ENCODE data around the gene DLG4. TPM values are rescaled to one million over a fixed set of nuclear protein-coding genes. Genes with fewer than 3 reads are reported as not detected.

Gene DLG4
- total RNA-seq, 1 experiment from 2014 or later: 38.3 TPM

DNA sequence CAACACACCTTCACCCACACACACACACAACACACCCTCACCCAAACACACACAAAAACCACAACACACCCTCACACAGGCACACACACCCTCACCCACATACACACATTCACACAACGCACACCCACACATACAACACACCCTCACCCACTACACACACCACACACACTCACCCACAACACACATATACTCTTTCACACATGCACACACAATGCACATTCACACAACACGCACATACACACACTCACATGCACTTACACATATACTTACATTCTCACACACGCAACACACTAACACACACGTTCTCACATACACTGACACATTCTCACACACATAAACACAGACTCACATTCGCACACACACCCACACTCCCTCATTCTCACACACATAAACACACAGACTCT is 44.3 kb downstream of the DLG4 start:
- Histone ChIP-seq H3K18ac (ENCODE audit: insufficient read length, low read depth, low read length) (no peak overlapping the region), H3K4me2 (ENCODE audit: insufficient read depth, insufficient read length, low read length) (no peak overlapping the region), H4K5ac (ENCODE audit: insufficient read length, low read depth, low read length) (no peak overlapping the region), H3K9me3 (ENCODE audit: control insufficient read depth, low read depth, low read length) (no peaks in the 10 kb centered on the region), H3K27me3 (ENCODE audit: insufficient read depth, low read length) (peaks cover 5% of the 10 kb centered on the region; the same call in 1 of the 2 replicates), H4K8ac (replicated peaks; ENCODE audit: insufficient read length, low read depth, low read length) (no peak overlapping the region), H2AK5ac (ENCODE audit: insufficient read length, low read length) (no peak overlapping the region), H3K23me2 (ENCODE audit: insufficient read length, low read depth, low read length, poor library complexity, severe bottlenecking) (peaks cover 16% of the 10 kb centered on the region), H3K79me1 (ENCODE audit: insufficient read depth, low read depth, low read length, poor library complexity, severe bottlenecking) (no peaks in the 10 kb centered on the region), H3K79me2 (ENCODE audit: insufficient read depth, low read length) (no peaks in the 10 kb centered on the region), H3K23ac (ENCODE audit: insufficient read length, low read depth, low read length) (no peak overlapping the region), H3K4ac (ENCODE audit: low read depth, low read length) (no peak overlapping the region), H2BK5ac (ENCODE audit: insufficient read length, low read length) (no peak overlapping the region), H4K20me1 (ENCODE audit: control insufficient read depth, insufficient read depth, insufficient read length) (no peaks in the 10 kb centered on the region), H3K14ac (ENCODE audit: insufficient read depth, low read length) (no peak overlapping the region), H2BK12ac (ENCODE audit: insufficient read length, low read depth, low read length) (no peak overlapping the region), H2BK15ac (ENCODE audit: low read depth, low read length) (no peak overlapping the region), H2BK20ac (ENCODE audit: low read depth, low read length, poor library complexity, severe bottlenecking) (no peak overlapping the region), H2BK120ac (ENCODE audit: low read depth, low read length, poor library complexity, severe bottlenecking) (no peak overlapping the region), H3K27ac (ENCODE audit: insufficient read length, low read depth, low read length) (no peak overlapping the region), H3K56ac (ENCODE audit: insufficient read length, low read depth, low read length) (no peak overlapping the region), H3K4me1 (ENCODE audit: insufficient read depth, low read length) (no peaks in the 10 kb centered on the region; the same call in 1 of the 2 replicates), H4K91ac (ENCODE audit: insufficient read length, low read depth, low read length) (no peak overlapping the region), H3T11ph (ENCODE audit: low read length) (no peak overlapping the region), H2AFZ (ENCODE audit: low read length) (no peak overlapping the region), H3K9ac (ENCODE audit: extremely low read depth, insufficient read length, low read length) (no peak overlapping the region)
- no peak for DNase-seq
- Mint-ChIP-seq H3K27ac (no peak overlapping the region), H3K4me3 (no peak overlapping the region), H3K9me3 (no peaks in the 10 kb centered on the region; a peak in 1 of 5 replicates), H3K4me1 (peaks cover 5 to 10% of the 10 kb centered on the region in 2 experiments; a peak in 3 of 4 replicates), H3K27me3 (ENCODE audit: low read depth) (peaks cover 34% of the 10 kb centered on the region), H3K36me3 (ENCODE audit: insufficient read depth in 1 of 3, low read depth in 3 of 3) (no peaks in the 10 kb centered on the region)
- WGBS (ENCODE audit: extremely low coverage, insufficient read length, low lambda C conversion rate): 100% methylated on average over 5 of the region's 5 CpGs
- TF ChIP-seq, protein P1, sequence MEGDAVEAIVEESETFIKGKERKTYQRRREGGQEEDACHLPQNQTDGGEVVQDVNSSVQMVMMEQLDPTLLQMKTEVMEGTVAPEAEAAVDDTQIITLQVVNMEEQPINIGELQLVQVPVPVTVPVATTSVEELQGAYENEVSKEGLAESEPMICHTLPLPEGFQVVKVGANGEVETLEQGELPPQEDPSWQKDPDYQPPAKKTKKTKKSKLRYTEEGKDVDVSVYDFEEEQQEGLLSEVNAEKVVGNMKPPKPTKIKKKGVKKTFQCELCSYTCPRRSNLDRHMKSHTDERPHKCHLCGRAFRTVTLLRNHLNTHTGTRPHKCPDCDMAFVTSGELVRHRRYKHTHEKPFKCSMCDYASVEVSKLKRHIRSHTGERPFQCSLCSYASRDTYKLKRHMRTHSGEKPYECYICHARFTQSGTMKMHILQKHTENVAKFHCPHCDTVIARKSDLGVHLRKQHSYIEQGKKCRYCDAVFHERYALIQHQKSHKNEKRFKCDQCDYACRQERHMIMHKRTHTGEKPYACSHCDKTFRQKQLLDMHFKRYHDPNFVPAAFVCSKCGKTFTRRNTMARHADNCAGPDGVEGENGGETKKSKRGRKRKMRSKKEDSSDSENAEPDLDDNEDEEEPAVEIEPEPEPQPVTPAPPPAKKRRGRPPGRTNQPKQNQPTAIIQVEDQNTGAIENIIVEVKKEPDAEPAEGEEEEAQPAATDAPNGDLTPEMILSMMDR (conservative IDR thresholded peaks at IDR 0.05): no peak

Measured in H9 (cell line).